Measurements from ENCODE around the gene RREB1.

The RREB1 gene

GRCh38 chr6:7107578-7108195 lies at the start of gene RREB1:
Gene RREB1 (plus strand): TSS chr6:7107961. CDS start chr6:7181912, 73,951 bp downstream.
- DNase-seq (ENCODE audit: low read depth) = no peak

DNA sequence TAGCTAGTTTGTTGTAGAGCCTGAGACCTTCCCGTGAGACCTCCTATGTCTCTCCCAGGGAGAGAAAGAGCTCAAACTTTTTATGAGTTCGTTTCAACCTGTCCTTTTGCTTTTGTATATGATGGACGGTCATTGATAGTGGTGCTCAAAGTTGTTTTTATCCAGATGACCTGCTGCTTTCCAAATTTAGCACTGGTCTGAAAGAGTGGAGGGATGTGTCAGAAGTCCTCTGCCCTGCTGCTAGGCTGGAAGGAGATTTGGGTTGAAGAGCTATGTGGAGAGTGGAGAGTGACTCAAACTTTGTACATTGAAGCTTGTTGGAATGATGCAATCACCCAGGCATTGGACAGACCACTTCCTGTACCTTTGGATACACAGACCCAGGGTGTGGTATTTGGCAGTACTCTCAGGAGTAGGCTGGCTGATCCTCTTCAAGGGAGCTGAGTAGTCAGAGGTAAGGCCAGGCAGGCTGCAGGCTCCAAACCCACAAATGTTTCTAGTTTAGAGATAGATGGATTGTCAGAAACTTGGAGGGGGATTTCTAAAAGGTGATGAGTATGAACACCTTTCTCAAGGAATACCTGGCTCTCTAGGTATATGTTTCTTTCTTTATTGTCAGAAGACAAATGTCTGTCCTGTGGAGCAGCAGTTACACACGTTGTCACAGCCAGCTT lies 49.4 kb upstream of the RREB1 start:
- peak; percentile 98 for DNase-seq (ENCODE audit: low read depth)

- DNase-seq (ENCODE audit: low read depth) = no peak
These were observed 46.8 kb upstream of the RREB1 start for GRCh38 chr6:7060769-7061516.

GRCh38 chr6:7062451-7063162 lies 45.2 kb upstream of the RREB1 start:
- DNase-seq (ENCODE audit: low read depth) = no peak

- DNase-seq (ENCODE audit: low read depth) = no peak
These were observed 40.5 kb upstream of the RREB1 start for GRCh38 chr6:7067305-7067704.

- DNase-seq (ENCODE audit: low read depth) = no peak
These were observed 36.4 kb upstream of the RREB1 start for GRCh38 chr6:7071405-7071804.

DNA sequence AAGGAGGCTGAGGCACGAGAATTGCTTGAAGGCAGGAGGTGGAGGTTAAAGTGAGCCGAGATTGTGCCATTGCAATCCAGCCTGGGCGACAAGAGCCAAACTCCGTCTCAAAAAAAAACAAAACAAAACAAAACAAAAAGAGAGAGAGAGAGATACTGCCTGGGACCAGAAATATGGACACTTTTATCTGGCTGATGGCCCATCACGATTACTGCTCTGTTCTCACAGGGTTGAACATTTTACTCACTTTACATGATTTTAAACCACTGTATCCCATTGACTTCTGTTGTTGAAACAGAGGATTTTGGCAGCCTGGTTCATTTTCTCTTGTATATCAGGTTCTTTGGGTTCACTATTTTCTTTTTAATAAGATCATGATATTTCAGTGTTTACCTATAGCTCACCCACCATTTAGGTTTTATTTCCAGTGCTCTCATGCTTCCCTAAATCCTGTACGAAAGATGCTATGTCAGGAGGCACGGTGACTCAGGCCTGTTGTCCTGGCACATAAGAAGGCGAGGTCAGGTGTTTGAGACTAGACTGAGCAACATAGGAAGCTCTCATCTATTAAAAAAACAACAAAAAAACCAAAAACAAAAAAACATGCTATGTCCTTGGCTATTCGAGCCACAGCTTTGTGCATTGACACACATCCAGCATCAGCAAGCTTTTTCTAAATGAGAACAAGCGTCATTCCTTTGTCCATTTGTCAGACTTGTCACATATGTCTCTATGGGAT lies 34.5 kb upstream of the RREB1 start:
- no peak for DNase-seq (ENCODE audit: low read depth)

GRCh38 chr6:7073821-7074525 lies 33.8 kb upstream of the RREB1 start:
- DNase-seq (ENCODE audit: low read depth) = no peak

GRCh38 chr6:7074870-7075269 lies 32.9 kb upstream of the RREB1 start:
- DNase-seq (ENCODE audit: low read depth) = no peak

DNA sequence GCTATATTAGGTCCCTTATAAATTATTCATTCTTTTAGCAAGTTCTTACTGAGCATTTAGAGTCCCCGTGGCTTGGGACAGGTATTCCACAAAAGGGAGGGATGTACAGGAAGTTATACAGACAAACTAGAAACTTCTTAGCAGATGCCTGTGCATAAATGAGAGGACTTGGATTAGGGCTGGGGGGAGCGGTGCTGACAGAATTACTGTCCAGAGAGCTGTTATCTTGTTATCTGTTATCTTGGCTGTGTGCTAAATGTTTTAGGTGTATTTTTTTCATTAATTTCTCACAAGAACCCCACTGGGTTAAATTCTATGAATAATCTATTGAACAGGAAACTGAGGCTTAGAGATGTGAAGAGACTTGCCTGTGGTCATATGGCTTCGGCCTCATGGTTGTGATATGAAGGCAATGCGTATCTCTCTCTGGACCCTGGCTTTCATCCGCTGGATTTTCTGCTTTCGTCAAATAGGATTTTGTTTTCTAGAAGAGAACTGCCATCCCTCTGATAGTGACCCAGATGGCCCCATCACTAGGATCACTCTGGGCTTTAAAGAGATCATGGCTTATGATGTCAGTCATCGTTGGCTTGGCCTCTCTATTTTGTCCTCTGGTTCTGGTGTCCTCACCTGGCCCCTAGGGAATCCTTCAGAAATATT lies 32.3 kb upstream of the RREB1 start:
- no peak for DNase-seq (ENCODE audit: low read depth)

DNA sequence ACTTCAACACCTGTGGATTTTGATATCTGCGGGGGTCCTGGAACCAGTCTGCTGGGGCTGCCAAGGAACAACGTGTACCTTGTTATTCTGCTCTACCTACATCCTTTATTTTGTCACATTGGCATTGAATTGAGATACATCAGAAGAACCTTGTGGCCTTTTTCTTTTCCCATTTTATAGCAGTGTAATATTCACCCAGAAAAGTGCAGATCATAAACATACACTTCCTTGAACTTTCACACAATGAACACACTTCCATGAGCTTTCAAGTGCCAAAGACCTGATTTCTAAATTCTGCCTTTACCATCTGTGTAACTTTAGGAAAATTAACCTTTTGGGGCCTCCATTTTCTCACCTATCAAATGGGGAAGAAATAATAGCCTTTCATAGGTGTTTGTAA lies 29.9 kb upstream of the RREB1 start:
- no peak for DNase-seq (ENCODE audit: low read depth)

DNA sequence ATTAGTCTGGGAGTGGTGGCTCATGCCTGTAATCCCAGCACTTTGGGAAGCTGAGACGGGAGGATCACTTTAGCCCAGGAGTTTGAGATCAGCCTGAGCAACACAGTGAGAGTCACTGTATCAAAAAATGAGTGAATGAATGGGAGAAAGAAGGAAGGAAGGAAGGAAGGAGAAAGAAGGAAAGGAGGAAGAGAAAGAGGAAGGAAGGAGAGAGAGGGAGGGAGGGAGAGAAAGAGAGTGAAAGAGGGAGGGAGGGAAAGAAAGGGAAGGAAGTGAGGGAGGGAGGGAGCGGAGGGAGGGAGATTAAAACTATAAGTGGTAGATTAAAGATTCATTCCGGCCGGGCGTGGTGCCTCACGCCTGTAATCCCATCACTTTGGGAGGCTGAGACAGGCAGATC lies 28.9 kb upstream of the RREB1 start:
- DNase-seq (ENCODE audit: low read depth) = no peak

DNA sequence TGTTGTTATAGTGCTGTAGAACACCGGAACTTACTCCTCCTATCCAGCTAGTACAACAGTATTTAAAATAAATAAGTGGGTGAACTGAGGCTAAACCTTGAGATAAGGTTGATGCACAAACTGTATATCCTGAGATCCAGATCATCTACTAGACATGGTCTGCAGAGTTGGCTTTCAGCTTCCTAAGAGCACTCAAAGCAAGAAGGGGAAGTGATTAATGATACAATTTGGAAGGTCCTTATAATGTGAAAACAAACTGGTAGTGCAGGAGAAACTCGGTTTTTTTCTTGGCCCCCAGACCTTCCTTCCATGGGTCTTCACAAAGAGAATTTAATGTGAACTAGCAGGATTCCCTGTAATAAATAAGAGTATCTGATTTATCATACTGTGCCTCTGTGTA lies 27.4 kb upstream of the RREB1 start:
- no peak for DNase-seq (ENCODE audit: low read depth)

DNA sequence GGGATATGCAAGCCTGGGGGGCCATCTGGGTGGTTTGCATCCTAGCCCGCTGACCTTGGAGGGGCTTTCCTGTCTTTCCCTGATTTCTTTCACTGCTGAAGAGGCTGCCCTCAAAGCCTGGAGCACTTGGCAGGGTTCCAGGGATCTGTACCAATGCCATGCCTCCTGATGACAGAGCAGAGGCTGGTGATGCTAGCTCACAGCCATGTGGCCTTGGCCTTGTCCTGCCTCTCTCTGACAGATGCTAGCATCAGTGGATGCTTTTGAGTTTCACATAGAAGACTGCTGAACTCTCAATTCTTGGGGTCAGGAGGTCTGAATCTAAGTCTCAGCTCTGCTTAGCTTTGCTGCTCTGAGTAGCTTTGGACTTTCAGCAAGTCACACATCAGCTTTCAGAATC lies 21.9 kb upstream of the RREB1 start:
- no peak for DNase-seq (ENCODE audit: low read depth)

DNA sequence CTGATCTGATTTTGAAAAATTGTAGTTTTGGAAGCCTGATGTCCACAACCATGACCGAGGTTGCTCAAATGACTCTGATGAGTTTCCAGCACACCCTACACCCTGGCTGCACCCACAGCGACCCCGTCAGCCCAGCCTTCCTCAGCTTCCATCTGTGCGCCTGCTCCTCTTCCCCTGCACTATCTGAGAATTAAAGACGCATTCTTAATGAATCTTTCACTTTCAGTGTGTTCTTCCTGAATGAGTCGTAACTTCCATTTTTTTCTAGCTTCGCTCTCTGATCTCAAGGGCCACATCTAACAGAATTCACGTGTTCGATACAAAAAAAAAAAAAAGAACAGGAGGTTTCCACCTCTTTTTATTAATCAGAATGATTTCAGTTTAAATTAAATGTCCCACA lies 21.3 kb upstream of the RREB1 start:
- DNase-seq (ENCODE audit: low read depth) = no peak

- no peak for DNase-seq (ENCODE audit: low read depth)
These were observed 20.7 kb upstream of the RREB1 start for GRCh38 chr6:7087066-7087465.

DNA sequence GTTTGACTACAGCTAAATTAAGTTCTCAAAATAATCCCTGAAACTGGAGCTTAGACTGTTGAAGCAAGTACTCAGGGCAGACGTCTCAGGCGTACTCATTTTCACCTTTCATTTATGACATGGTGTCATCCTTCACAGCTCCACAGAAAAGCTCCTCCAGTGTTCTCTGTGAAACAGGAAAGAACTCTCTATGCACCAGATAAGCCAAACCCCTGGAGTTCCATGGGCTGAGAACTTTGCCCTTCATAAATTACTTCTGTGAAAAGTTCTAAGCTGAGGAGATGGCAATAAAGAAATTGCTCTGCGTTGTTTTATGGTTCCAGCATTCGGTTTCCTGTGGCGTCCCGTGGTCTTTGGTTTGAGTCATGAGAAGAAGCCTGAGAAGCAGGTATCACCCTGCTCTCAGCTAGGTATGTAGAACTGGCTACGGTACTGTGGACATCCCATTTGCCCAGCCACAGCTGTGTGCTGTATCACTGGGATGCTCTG lies 20.2 kb upstream of the RREB1 start:
- DNase-seq (ENCODE audit: low read depth) = no peak

GRCh38 chr6:7088076-7088742 lies 19.6 kb upstream of the RREB1 start:
- DNase-seq (ENCODE audit: low read depth) = no peak

GRCh38 chr6:7098993-7099392 lies 8.8 kb upstream of the RREB1 start:
- DNase-seq (ENCODE audit: low read depth) = no peak

All from HS-5 (cell line).